Measurements from ENCODE around the gene GALK1.

DNA sequence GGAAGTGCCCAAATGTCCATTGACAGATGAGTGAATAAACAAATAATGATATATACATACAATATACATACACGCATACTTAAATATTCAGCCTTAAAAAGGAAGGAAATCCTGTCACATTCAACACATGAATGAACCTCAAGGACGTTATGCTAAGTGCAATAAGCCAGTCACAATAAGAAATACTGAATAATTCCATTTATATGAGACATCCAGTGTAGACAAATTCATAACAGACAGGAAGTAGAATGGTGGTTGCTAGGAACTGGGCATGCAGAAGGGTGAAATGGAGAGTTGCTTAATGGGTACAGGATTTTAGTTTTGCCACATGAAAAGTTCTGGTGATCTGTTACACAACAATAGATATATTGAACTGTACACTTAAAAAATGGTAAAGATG is 52.5 kb downstream of the GALK1 start:
- TF ChIP-seq, protein P1, sequence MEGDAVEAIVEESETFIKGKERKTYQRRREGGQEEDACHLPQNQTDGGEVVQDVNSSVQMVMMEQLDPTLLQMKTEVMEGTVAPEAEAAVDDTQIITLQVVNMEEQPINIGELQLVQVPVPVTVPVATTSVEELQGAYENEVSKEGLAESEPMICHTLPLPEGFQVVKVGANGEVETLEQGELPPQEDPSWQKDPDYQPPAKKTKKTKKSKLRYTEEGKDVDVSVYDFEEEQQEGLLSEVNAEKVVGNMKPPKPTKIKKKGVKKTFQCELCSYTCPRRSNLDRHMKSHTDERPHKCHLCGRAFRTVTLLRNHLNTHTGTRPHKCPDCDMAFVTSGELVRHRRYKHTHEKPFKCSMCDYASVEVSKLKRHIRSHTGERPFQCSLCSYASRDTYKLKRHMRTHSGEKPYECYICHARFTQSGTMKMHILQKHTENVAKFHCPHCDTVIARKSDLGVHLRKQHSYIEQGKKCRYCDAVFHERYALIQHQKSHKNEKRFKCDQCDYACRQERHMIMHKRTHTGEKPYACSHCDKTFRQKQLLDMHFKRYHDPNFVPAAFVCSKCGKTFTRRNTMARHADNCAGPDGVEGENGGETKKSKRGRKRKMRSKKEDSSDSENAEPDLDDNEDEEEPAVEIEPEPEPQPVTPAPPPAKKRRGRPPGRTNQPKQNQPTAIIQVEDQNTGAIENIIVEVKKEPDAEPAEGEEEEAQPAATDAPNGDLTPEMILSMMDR (IDR thresholded peaks at IDR 0.05; ENCODE audit: insufficient read depth, low read length, poor library complexity, severe bottlenecking): no peak
- TF ChIP-seq EZH2phosphoT487 (conservative IDR thresholded peaks at IDR 0.05; ENCODE audit: low read length): no peak

All from SU-DHL-6 (cell line).